ENCODE results near the gene GRM5. TPM values are rescaled to one million over a fixed set of nuclear protein-coding genes. Genes with fewer than 3 reads are reported as not detected.

GRM5 gene
- total and polyA plus RNA-seq, 4 donors, result not detected

DNA sequence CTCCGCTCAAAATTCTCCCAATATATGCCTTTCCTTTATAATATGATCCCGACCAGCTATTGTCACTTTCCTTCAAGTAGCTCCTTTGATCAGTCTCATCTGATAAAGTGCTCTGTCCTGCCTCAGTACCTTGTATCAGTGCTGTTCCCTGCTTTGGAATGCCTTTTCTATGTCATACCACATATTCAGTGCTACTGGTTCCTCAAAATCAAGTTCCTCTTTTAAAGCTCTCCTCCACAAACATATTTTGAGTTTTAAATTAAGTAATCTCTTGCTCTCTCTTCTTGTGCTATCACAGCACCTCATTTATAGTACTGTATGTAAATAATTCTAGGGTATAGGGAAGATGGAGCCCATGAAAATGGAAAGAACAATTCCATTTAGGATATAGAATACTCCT, 591.1 kb downstream of the GRM5 start:
- 62% methylated on average over 2 of the region's 2 CpGs for WGBS
- no peaks in the 10 kb centered on the region for H3K4me1 ChIP-seq (ENCODE audit: control insufficient read depth in 4 of 4, insufficient read depth in 4 of 4, low read length in 3 of 4)
- H3K27me3 ChIP-seq (ENCODE audit: control insufficient read depth in 4 of 4, insufficient read depth in 4 of 4, low read length in 3 of 4), result peaks cover 0 to 2% (median 0%) of the 10 kb centered on the region in 4 donors
- no peak overlapping the region for H3K27ac ChIP-seq (ENCODE audit: low read depth in 1 of 2, low read length in 2 of 2)
- no peak for DNase-seq (ENCODE audit: low spot score)
- no peaks in the 10 kb centered on the region for H3K9me3 ChIP-seq (ENCODE audit: control insufficient read depth in 4 of 4, low read length in 3 of 4)
- no peak overlapping the region for H3K4me3 ChIP-seq (ENCODE audit: low read depth in 1 of 3, low read length in 3 of 3)
- H3K9ac ChIP-seq (ENCODE audit: low read depth in 1 of 2, low read length in 2 of 2), result no peak overlapping the region
- TF ChIP-seq RXRA (IDR thresholded peaks at IDR 0.05), result no peak
- no peak for TF ChIP-seq SP1 (IDR thresholded peaks at IDR 0.05)
- TF ChIP-seq TAF1 (conservative IDR thresholded peaks at IDR 0.05), result no peak
- TF ChIP-seq RAD21 (IDR thresholded peaks at IDR 0.05), result no peak
- no peak for TF ChIP-seq HNF4G (IDR thresholded peaks at IDR 0.05)
- no peak for TF ChIP-seq FOXA1 (IDR thresholded peaks at IDR 0.05)
- no peak for TF ChIP-seq GABPA (IDR thresholded peaks at IDR 0.05 in 1 of 2, conservative IDR thresholded peaks at IDR 0.05 in 1 of 2)
- no peak for TF ChIP-seq EGR1 (IDR thresholded peaks at IDR 0.05; ENCODE audit: low read depth in 2 of 2)
- no peaks in the 10 kb centered on the region for H3K36me3 ChIP-seq (ENCODE audit: control insufficient read depth in 4 of 4, insufficient read depth in 3 of 4, low read depth in 1 of 4, low read length in 3 of 4)

DNA sequence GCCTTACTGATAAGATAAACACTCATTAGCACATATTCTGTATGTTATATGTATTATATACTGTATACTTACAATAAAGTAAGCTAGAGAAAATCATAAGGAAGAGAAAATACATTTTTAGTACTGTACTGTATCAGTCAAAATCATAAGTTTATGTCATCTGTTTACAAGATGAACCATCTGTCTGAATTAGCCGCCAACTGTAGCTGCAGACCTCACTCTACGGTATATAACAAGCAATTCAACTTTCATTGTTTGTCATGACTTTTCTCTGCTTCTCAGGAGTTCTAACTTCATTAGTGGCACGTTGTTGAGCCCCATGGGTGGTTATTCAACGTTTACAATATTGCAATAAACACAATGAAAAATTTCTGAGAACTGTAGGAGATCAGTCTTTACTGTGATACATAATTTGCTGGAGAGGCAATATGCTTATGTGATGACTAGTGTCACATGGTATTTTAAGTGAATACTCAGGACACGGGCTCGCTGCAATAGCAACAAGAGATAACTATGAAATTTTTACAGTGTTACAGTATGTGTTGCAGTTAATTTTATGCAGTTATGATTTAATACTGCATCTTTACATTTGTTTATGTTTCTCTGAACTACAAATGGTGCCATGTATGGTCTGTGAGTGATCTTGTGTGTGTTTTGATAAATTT, 596.1 kb downstream of the GRM5 start:
- 66% methylated on average over 6 of the region's 6 CpGs for WGBS
- no peaks in the 10 kb centered on the region for H3K4me1 ChIP-seq (ENCODE audit: control insufficient read depth in 4 of 4, insufficient read depth in 4 of 4, low read length in 3 of 4)
- no peak overlapping the region for H3K27ac ChIP-seq (ENCODE audit: low read depth in 1 of 2, low read length in 2 of 2)
- H3K9me3 ChIP-seq (ENCODE audit: control insufficient read depth in 4 of 4, low read length in 3 of 4), result no peaks in the 10 kb centered on the region
- H3K36me3 ChIP-seq (ENCODE audit: control insufficient read depth in 4 of 4, insufficient read depth in 3 of 4, low read depth in 1 of 4, low read length in 3 of 4), result no peaks in the 10 kb centered on the region
- TF ChIP-seq NR2F2 (IDR thresholded peaks at IDR 0.05) (no peak), JUND (IDR thresholded peaks at IDR 0.05) (no peak), HNF4G (IDR thresholded peaks at IDR 0.05) (no peak), HNF4A (conservative IDR thresholded peaks at IDR 0.05) (no peak), EGR1 (IDR thresholded peaks at IDR 0.05; ENCODE audit: low read depth in 2 of 2) (no peak), YY1 (IDR thresholded peaks at IDR 0.05) (no peak), RXRA (IDR thresholded peaks at IDR 0.05) (no peak)
- TF ChIP-seq, protein P1, sequence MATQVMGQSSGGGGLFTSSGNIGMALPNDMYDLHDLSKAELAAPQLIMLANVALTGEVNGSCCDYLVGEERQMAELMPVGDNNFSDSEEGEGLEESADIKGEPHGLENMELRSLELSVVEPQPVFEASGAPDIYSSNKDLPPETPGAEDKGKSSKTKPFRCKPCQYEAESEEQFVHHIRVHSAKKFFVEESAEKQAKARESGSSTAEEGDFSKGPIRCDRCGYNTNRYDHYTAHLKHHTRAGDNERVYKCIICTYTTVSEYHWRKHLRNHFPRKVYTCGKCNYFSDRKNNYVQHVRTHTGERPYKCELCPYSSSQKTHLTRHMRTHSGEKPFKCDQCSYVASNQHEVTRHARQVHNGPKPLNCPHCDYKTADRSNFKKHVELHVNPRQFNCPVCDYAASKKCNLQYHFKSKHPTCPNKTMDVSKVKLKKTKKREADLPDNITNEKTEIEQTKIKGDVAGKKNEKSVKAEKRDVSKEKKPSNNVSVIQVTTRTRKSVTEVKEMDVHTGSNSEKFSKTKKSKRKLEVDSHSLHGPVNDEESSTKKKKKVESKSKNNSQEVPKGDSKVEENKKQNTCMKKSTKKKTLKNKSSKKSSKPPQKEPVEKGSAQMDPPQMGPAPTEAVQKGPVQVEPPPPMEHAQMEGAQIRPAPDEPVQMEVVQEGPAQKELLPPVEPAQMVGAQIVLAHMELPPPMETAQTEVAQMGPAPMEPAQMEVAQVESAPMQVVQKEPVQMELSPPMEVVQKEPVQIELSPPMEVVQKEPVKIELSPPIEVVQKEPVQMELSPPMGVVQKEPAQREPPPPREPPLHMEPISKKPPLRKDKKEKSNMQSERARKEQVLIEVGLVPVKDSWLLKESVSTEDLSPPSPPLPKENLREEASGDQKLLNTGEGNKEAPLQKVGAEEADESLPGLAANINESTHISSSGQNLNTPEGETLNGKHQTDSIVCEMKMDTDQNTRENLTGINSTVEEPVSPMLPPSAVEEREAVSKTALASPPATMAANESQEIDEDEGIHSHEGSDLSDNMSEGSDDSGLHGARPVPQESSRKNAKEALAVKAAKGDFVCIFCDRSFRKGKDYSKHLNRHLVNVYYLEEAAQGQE (IDR thresholded peaks at IDR 0.05), result no peak
- TF ChIP-seq, protein P2, sequence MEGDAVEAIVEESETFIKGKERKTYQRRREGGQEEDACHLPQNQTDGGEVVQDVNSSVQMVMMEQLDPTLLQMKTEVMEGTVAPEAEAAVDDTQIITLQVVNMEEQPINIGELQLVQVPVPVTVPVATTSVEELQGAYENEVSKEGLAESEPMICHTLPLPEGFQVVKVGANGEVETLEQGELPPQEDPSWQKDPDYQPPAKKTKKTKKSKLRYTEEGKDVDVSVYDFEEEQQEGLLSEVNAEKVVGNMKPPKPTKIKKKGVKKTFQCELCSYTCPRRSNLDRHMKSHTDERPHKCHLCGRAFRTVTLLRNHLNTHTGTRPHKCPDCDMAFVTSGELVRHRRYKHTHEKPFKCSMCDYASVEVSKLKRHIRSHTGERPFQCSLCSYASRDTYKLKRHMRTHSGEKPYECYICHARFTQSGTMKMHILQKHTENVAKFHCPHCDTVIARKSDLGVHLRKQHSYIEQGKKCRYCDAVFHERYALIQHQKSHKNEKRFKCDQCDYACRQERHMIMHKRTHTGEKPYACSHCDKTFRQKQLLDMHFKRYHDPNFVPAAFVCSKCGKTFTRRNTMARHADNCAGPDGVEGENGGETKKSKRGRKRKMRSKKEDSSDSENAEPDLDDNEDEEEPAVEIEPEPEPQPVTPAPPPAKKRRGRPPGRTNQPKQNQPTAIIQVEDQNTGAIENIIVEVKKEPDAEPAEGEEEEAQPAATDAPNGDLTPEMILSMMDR (IDR thresholded peaks at IDR 0.05; ENCODE audit: low read depth, low read length, missing input control), result no peak
- peaks cover 0 to 2% (median 0%) of the 10 kb centered on the region in 4 donors for H3K27me3 ChIP-seq (ENCODE audit: control insufficient read depth in 4 of 4, insufficient read depth in 4 of 4, low read length in 3 of 4)
- H3K4me3 ChIP-seq (ENCODE audit: low read depth in 1 of 3, low read length in 3 of 3), result no peak overlapping the region
- no peak overlapping the region for H3K9ac ChIP-seq (ENCODE audit: low read depth in 1 of 2, low read length in 2 of 2)
- no peak for DNase-seq (ENCODE audit: low spot score)
